Stimulated activated CD8-positive, alpha-beta memory T cell treated with anti-CD3 and anti-CD28 coated beads, Interleukin-4, amount 100 ng/mL, for 4 hours (primary cell): ENCODE measurements around the gene RANBP9.

Source experiments
- DNase-seq, 2 donors: peaks; one replicate each; pipeline ENCODE4 v3.0.0-alpha.2; 2020; ENCODE audit warnings: low read depth in 2 of 2, low spot score in 1 of 2

Gene RANBP9

DNA sequence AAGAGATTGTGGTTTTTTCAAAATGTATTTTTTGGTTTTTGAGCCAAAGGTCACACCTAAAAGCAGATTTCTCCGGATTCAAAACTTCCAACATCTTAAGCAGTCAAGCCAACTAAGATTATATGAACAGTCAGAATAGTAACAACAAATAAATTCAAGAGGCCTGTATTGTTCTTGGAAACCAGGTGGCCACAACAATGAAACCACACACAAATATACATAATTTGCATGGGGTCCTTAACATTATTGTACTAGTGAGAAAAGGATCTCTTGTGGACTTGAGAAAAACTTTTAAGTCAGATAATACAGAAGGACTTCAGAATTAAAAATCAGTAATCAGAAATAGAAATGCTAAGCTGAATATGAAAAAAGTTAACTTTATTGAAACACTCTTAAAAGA lies 55.9 kb downstream of the RANBP9 start:
- no peak for DNase-seq

GRCh38 chr6:13654496-13654895 lies 57.1 kb downstream of the RANBP9 start:
- no peak for DNase-seq

DNA sequence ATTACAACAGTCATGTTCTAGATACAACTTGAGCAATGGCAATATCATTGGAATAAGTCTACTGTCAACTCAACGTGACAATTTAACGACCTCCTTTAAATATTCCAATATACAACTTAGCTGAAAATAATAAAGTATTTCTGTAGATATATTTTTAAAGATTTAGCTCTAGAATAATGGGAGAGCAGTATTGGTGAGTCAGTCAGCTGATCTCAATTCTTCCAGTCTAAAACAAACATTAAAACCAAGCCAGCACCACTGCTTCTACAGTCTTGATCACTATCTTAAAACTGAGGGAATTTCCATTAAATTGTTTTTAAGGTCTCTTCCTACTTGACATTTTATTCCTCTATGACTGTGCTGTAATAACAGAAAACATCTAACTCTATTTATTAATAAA lies 58.3 kb downstream of the RANBP9 start:
- DNase-seq = no peak

DNA sequence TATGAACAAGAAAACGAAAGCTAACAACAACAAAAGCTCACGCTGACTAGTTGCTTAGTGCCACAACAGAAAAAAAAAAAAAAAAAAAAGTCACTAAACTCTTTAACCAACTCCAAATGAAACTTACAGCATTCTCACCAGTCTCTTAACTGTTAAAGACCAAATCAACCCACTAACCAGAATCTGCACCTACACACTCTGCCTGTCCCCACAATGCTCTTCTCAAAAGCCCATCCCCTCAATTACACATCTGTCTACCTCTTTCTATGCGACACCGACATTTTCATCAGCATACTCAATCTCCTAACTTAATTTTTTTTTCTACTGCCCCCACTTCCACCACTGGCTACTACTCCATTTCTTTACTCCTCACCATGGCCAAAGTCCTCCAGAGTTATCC lies 62.2 kb downstream of the RANBP9 start:
- no peak for DNase-seq

- no peak for DNase-seq
Observed at GRCh38 chr6:13648850-13649249, 62.8 kb downstream of the RANBP9 start.

GRCh38 chr6:13643125-13643524 lies 68.5 kb downstream of the RANBP9 start:
- no peak for DNase-seq

DNA sequence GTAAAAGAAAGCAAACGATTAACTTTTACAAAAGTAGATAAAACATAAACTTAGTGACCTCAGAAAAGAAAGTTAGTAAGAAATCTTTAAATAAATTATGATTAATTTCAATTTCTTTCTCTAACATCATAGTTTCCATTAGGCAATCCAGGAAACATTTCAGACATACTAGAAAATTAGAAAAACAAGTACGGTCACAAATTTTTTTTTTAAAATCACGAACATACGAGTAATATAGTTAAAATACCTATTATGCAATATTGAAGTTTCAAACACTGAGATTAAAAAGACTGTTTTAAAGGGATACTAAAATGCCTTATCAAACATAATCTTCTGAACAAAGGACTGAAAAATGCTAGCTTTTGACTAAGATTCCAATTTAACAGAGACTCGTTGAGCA lies 70.3 kb downstream of the RANBP9 start:
- no peak for DNase-seq

GRCh38 chr6:13638626-13639025 lies 73.0 kb downstream of the RANBP9 start:
- DNase-seq = no peak

GRCh38 chr6:13638014-13638413 lies 73.6 kb downstream of the RANBP9 start:
- DNase-seq = no peak

DNA sequence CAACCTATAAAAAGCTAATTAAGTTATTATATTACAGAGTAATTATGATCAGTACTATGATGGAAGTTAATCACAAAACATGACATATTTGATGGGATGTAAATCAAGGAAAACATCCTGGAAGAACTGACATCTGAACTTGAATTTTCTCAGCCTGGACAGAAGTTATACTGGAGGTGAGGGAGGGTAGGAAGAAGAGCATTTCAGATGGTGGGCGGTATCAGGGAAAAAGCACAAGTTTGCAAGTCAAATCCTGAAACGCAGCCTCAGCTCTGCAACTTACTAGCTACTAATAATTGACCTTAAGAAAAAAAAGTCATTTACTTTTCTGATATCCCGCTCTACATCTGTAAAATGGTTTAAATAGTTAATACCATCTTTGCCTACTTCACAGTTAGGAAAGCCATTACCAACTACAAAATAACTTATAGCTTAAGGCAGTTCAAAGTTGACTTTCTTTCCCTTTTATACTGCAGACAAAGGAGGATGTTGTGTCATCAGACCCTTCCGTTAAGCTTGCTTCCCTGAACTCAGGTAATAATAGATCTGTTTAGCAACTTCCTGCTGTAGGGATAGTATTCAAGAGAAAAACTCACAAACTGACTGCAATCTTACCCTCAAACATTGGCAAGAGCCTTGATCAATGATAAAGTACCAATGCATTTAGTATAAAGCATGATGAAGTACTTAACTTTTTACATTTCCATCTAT lies 75.5 kb downstream of the RANBP9 start:
- no peak for DNase-seq

DNA sequence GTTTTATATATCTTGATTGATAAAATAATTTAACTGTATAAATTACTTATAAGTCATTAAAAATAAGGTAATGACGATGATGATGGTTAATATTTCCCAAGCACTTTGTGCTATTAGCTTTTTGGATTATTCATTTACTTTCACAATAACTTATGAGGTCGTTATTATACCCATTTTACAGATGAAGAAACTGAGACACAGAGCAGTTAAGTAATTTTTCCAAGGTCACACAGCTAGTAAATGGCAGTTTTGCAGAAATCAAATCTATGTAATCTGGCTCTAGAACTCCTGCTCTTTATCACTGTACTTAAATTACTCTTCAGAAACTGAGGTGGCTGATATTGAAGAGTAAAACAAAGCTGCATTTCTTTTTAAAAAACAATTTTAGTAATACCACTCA lies 78.3 kb downstream of the RANBP9 start:
- DNase-seq = no peak

DNA sequence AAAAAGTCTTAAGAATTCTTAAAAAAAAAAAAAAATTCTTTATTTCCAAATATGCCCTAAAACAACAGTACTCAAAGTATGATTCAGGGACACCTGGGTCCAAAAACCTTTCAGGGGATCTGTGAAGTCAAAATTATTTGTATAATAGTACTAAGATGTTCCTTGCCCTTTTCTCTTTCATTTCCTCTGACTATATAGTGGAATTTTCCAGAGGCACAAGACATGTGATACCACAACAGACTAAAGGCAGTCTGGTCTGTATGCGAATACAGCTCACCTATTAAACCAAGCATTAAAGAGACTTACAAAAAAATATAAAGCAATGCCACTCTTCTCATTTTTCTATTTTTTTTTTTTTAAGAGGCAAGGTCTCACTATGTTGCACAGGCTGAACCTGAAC lies 81.1 kb downstream of the RANBP9 start:
- no peak for DNase-seq

- no peak for DNase-seq
Observed at GRCh38 chr6:13629459-13630116, 82.0 kb downstream of the RANBP9 start.

DNA sequence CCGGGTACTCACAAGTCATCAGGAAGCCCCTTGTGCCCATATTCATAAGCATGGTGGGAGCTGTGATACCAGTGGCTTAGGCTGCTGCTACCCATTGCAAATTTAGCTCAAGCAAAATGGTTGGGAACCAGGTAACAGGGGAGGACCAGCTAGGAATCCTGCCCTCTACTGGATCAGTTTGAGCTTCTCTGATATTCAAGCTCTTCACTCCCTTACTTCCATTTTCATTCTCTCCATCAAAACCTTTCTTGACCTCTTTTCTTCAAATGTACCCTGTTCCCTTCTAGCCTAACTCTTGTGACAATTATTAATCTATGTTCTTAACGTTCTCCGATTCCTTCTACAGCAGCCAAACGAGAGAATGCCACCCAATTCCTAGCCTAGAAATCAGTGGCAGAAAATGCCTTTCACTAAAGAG lies 86.8 kb downstream of the RANBP9 start:
- DNase-seq = no peak

- no peak for DNase-seq
Observed at GRCh38 chr6:13617066-13617465, 94.6 kb downstream of the RANBP9 start.

- DNase-seq = peak in 1 of 2 donors; percentile 12
Observed at GRCh38 chr6:13615792-13616120, 95.9 kb downstream of the RANBP9 start.

GRCh38 chr6:13614926-13615791 lies 96.5 kb downstream of the RANBP9 start, which contains the start of gene NOL7:
TSS of gene NOL7 (plus strand) at chr6:13615335. CDS start at chr6:13615359, 24 bp downstream.
- peak; percentile 97 to 99 for DNase-seq

DNA sequence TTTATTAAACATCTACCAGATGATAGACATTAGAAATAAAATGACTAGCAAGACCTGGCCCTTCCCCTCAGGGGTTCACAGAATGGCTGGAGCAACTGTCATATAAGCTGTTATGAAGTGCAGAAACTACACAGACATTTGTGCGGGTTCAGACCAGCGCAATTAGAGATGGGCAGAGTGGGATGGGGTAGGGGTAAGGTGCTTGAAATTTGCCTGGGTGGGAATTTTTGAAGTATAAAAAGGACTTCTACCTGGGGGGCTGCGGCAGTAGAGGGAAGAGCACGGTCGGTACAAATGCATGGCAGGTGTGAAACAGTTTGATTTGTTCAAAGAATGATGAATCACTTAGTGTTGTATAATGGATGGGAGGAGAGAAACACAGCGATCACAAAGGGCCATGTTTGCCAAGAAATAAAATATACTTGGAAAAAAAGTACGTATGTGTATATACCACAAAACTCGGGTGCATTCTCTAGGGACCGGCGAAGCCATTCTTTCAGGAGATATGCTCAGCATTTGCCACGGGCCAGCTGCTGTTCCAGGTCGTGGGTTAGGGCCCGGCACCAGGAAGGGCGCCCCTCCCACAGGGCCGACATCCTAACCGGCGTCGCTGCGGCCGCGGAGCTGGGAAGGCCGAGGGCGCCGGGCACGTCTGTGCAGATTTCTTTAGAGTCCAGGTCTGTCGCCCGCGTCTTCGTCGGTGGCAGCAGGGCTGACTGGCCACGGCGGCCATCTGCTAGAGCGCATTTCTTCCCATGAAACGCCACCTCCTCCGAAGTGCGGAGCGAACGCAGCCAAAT lies 97.3 kb downstream of the RANBP9 start:
- no peak for DNase-seq

DNA sequence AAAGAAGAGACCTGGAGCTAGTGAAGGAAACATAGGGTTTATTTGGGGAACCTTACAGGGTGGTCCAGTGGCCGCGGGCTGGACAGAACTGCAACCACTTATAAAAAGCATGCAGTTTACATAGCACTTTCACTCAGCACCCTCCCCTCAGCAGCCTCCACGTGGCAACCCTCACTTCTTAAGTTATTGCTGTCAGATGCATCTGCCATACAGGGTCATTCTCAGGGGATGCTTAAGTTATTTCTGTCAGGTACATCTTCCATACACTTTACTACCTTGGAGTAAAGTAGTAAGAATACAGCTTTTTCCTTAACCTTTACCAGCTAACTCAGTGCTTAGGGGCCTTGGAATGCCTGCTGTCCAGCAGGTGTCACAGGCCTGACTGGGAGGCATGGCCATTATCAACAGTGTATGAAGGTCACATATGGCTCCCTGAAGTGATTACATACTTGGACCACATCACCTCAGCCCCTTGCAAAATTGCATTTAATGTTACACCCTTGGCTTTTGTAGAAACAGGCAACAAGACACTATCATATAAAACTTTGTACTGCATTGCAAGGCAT lies 98.5 kb downstream of the RANBP9 start:
- no peak for DNase-seq

- no peak for DNase-seq
Observed at GRCh38 chr6:13611715-13612114, 99.9 kb downstream of the RANBP9 start.

- DNase-seq = no peak
Observed at GRCh38 chr6:13605634-13606033, 106.0 kb downstream of the RANBP9 start.
